Endothelial cell (in vitro differentiated cells): ENCODE data around the gene ADGB. TPM values are rescaled to one million over a fixed set of nuclear protein-coding genes. Genes with fewer than 3 reads are reported as not detected.
A peak's percentile ranks its signal among the peaks of the same experiment; 100 is the strongest.

Experiments used
- DNase-seq: peaks from one replicate; pipeline ENCODE4 v3.0.0; 2021; ENCODE audit warnings: low spot score
- H3K27ac Mint-ChIP-seq: one replicate; pipeline ENCODE4 v1.8.0; 2021; ENCODE audit warnings: mixed read lengths, inconsistent platforms; ENCODE audit not compliant: unreplicated experiment
- H3K27me3 Mint-ChIP-seq: one replicate; pipeline ENCODE4 v1.8.0; 2021; ENCODE audit warnings: mild to moderate bottlenecking, moderate library complexity, mixed read lengths, inconsistent platforms; ENCODE audit not compliant: unreplicated experiment
- H3K36me3 Mint-ChIP-seq: one replicate; pipeline ENCODE4 v1.8.0; 2021; ENCODE audit warnings: mild to moderate bottlenecking, low read depth, mixed read lengths, inconsistent platforms; ENCODE audit not compliant: unreplicated experiment
- H3K4me1 Mint-ChIP-seq: one replicate; pipeline ENCODE4 v1.8.0; 2021; ENCODE audit warnings: mild to moderate bottlenecking, mixed read lengths, inconsistent platforms; ENCODE audit not compliant: unreplicated experiment
- H3K4me3 Mint-ChIP-seq: one replicate; pipeline ENCODE4 v1.8.0; 2021; ENCODE audit warnings: mild to moderate bottlenecking, mixed read lengths, inconsistent platforms; ENCODE audit not compliant: unreplicated experiment
- H3K9me3 Mint-ChIP-seq: one replicate; pipeline ENCODE4 v1.8.0; 2021; ENCODE audit warnings: mixed read lengths, inconsistent platforms; ENCODE audit not compliant: unreplicated experiment
- CTCF ChIP-seq: fragments of 200-600 bp; sonication (generic); IDR thresholded peaks from one replicate; pipeline ENCODE4 v1.5.0; 2021; ENCODE audit warnings: antibody characterized with exemption; ENCODE audit not compliant: unreplicated experiment
- total RNA-seq: library from RNA; stranded (reverse); fragmentation: NEBNext Ultra II Directional; extraction: Animal tissue kit (Norgen Biotek cat#: 25700); gene quantifications from one replicate; pipeline ENCODE4 v1.2.1, GENCODE V29; 2021; ENCODE audit not compliant: unreplicated experiment

Gene ADGB
- total RNA-seq, 1 donor from 2014 or later, result not detected

- Mint-ChIP-seq H3K4me3 (no peak overlapping the region), H3K9me3 (no peaks in the 10 kb centered on the region), H3K4me1 (peaks cover 7% of the 10 kb centered on the region), H3K27me3 (no peaks in the 10 kb centered on the region), H3K36me3 (no peaks in the 10 kb centered on the region), H3K27ac (no peak overlapping the region)
- no peak for TF ChIP-seq CTCF
- no peak for DNase-seq
Measured at GRCh38 chr6:146693342-146693741, 94.6 kb downstream of the ADGB start.

DNA sequence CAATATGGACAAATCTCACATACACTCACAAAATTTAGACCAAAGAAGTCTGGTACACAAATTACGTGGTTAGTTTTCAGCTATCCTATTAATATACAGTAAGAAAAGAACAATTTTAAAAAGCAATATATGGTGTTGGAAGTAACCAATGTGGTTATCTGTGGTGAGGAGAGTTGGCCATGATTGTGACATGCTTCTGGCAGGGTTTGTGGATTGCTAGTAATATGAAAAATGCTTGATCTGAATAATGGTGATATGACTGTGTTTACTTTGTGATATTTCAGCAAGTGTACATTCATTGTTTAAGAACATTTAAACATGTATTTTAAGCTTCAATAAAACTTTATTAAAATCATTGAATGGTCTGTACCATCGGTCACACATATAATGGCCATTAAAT is 99.1 kb downstream of the ADGB start:
- H3K4me1 Mint-ChIP-seq, result peaks cover 3% of the 10 kb centered on the region
- no peak for DNase-seq

DNA sequence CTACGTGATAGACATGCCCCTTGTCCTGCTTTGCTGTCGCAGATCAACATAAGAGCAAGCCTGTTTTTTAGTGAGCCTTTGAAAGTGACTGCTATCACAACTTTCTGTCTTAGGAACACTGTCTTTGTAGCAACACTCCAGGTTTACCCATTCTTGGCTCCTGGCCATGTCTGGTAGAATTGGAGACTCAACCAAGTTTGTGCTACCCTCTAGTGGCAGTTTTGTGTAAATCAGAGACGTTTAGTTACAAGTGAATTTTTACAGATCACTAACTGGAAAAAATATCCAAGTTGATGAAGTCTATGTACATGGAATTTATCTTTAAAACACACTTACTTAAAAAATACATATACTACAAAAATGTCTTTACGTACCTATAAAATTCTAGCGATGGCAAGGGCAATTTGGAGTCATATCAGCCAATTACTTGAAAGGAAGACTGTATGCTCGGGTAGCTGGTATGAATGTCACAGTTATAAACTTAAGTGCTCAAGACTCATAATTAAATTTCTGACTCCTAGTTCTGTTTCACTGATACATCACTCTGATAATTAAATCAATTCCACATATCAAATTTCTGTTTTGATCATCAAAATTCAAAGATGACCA is 101.4 kb downstream of the ADGB start:
- Mint-ChIP-seq H3K9me3 (no peaks in the 10 kb centered on the region), H3K27ac (no peak overlapping the region), H3K4me1 (peaks cover 3% of the 10 kb centered on the region), H3K4me3 (no peak overlapping the region), H3K27me3 (no peaks in the 10 kb centered on the region), H3K36me3 (no peaks in the 10 kb centered on the region)
- peak; percentile 53 for DNase-seq
- TF ChIP-seq CTCF, result peak; percentile 78

More for the DNA sequence above, 99.1 kb downstream of the ADGB start:
- Mint-ChIP-seq H3K27ac (no peak overlapping the region), H3K27me3 (no peaks in the 10 kb centered on the region), H3K4me3 (no peak overlapping the region), H3K36me3 (no peaks in the 10 kb centered on the region), H3K9me3 (no peaks in the 10 kb centered on the region)
- no peak for TF ChIP-seq CTCF

- no peak for DNase-seq
- H3K4me3 Mint-ChIP-seq, result no peak overlapping the region
- no peak for TF ChIP-seq CTCF
- no peak overlapping the region for H3K27ac Mint-ChIP-seq
- peaks cover 3% of the 10 kb centered on the region for H3K4me1 Mint-ChIP-seq
- H3K9me3 Mint-ChIP-seq, result no peaks in the 10 kb centered on the region
- H3K36me3 Mint-ChIP-seq, result no peaks in the 10 kb centered on the region
- no peaks in the 10 kb centered on the region for H3K27me3 Mint-ChIP-seq
Measured at GRCh38 chr6:146701632-146702031, 102.9 kb downstream of the ADGB start.

GRCh38 chr6:146709036-146709622 is 110.4 kb downstream of the ADGB start:
- no peak for DNase-seq
- Mint-ChIP-seq H3K36me3 (no peaks in the 10 kb centered on the region), H3K27me3 (no peaks in the 10 kb centered on the region), H3K9me3 (no peaks in the 10 kb centered on the region), H3K4me3 (no peak overlapping the region), H3K27ac (no peak overlapping the region), H3K4me1 (no peaks in the 10 kb centered on the region)
- no peak for TF ChIP-seq CTCF
